SIG-M5 (cell line): ENCODE results near the gene RANBP2.
"Not testable (repeated sequence)": the region's sequence is repeated elsewhere in the genome, so short reads cannot be mapped to it uniquely, and the experiment has no call there.

Experiments used
- DNase-seq: peaks from one replicate; lab custom pipeline; 2025; lab: John Stamatoyannopoulos, UW

Gene RANBP2

DNA sequence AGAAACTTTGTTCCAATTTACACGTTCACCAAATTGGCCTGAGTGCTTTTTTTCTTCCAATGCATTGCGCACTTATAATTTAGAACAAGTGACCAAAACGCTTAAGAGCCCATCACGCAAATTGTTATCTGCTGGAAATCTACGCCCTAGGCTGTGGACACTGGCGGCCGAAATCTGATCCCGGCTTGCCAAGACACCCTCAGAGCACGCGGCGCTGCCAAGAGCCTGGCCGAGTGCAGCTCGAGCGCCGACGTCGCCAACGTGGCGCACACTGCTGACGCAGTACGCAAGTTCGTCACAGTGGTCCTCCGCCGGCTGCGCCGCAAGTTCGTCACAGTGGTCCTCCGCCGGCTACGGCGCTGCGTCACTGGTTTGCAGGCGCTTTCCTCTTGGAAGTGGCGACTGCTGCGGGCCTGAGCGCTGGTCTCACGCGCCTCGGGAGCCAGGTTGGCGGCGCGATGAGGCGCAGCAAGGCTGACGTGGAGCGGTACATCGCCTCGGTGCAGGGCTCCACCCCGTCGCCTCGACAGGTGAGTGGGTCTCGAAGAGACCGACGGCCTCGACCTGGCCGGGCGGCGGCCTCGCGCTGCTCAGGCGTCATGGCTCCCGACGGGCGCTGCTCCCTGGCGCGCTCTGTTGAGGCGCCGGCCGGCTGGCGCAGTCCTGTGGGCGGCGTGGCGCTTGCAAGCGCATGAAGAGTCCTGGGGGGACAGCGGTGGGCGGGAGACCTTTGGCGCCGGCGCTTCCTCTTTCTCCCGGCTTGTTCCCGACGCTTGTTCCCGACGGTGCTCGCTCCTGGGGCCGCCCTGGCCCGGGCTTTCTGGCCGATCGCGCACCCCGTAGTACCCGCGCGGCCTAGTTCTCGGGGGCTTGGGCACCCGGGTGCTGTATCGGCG, at the start of gene RANBP2:
Gene RANBP2 (plus strand): TSS at position 334 of the 896 bp plus-strand sequence. CDS start 125 bp downstream, at position 459.
- peak; percentile 65 for DNase-seq

DNA sequence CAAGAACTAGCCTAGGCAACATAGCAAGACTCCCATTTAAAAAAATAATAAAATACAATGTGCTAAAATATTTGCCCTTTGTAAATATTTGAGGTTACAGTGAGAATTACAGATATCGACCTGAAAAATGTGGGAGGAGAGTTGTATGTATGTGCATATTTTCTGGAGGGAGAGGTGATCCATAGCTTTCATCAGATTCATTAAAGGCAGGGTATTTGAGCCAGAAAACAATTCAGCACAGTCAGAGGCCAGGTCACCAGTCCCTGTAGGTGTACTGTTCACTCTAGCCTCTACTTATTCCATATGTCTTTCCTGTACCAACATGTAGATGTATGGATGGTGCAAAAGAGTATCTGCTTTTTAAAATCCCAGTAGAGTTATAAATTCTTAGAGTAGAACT, 49.0 kb upstream of the RANBP2 start:
- DNase-seq: not testable (repeated sequence)

DNA sequence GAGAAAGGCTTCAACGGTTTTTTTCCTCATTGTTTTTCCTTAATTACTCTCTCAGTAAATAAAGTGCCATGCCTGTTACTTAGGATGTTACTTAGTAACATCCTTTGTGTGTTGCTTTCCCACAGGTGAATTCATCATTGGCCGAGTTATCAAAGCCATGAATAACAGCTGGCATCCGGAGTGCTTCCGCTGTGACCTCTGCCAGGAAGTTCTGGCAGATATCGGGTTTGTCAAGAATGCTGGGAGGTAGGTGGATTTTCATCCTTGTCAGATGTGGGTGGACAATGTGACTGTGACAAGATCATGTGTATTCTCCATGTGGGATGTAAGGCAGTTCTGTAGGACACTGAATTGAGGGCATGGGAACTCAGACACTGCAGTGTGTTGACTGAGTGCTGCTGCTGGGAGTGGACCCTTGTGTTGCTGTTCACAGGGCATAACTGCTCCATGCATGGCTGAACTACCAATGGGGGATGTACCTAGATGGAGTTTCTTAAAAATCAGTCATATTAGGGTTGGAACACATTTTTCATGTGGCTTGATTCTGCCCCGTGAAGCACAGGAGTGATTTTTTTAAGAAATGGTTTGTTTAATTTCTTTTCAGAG, 47.0 kb upstream of the RANBP2 start:
- DNase-seq: not testable (repeated sequence)

DNA sequence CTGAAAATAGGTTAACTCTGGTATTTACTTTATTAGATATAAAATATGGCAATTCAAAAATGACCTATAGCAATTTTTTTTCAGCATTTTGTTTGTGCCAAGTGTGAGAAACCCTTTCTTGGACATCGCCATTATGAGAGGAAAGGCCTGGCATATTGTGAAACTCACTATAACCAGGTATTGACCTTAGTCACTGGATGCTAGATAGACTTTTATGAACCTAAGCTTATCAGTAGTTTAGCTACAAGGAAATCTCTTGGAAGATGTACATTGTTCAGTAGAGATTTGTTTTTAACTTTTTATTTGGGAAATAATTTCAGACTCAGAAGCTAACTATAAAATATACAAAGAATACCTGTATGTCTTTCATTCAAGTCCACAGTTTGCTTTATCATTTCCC, 42.8 kb upstream of the RANBP2 start:
- DNase-seq: not testable (repeated sequence)

DNA sequence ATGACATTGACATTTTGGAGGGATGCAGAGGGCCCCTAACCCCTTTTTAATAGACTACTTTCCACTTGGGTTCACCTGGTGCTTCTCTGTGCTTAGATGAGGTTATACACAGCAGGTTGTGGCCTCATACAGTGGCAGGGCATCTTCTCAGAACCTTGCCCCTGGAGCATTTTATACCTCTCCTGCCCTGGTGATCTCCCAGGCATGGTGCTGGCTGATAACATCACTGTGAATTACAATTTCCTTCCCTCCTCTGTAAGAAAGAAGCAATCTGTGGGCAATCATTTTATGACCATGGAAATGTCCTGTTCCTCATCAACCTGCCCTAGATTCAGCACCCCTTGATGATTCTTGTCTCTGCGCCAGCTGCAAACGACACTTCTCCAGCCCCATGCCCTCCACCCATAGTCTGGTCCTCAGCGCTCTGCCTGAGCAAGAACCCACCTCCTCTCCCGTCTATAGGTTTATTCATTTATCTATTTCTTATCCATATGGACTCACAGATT, 42.0 kb upstream of the RANBP2 start:
- not testable (repeated sequence) for DNase-seq

DNA sequence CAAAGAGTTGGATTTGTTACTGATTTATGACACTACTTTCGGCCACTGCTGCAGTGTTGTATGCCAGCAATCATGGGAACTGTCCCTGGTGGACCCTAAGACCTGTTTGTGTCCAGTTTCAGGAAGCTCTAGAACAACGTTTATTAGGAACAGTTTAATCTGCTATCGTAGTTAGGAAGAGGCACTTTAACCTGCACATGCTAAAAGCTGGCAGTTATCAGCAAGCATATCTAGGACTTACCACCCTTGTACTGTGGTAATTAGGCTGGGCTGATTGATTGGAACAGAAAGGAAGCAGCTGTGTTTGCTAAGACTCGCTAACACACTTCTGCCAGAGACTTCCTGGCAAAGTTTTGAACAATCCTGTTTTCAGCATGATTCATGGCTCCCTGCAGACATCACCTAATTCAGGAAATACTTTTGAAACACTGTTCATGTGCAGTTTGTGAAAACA, 41.1 kb upstream of the RANBP2 start:
- DNase-seq: not testable (repeated sequence)

DNA sequence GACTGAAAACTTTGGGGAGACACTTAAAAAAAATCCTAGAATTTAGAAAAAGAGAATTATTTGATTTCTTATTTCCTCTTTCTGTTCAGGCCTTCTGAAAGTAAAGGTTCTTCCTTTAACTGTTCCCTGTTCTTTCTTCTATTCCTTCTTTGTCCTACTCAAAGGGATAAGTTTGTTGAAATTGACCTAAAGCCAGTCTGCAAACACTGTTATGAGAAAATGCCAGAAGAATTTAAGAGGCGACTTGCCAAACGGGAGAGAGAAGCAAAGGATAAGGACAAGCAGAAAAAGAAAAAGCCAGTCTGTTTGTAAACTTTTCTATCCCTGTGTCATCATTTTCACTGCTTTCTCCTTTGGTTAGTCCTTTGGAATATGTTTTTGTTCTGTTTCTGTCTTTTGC, 38.5 kb upstream of the RANBP2 start:
- not testable (repeated sequence) for DNase-seq

DNA sequence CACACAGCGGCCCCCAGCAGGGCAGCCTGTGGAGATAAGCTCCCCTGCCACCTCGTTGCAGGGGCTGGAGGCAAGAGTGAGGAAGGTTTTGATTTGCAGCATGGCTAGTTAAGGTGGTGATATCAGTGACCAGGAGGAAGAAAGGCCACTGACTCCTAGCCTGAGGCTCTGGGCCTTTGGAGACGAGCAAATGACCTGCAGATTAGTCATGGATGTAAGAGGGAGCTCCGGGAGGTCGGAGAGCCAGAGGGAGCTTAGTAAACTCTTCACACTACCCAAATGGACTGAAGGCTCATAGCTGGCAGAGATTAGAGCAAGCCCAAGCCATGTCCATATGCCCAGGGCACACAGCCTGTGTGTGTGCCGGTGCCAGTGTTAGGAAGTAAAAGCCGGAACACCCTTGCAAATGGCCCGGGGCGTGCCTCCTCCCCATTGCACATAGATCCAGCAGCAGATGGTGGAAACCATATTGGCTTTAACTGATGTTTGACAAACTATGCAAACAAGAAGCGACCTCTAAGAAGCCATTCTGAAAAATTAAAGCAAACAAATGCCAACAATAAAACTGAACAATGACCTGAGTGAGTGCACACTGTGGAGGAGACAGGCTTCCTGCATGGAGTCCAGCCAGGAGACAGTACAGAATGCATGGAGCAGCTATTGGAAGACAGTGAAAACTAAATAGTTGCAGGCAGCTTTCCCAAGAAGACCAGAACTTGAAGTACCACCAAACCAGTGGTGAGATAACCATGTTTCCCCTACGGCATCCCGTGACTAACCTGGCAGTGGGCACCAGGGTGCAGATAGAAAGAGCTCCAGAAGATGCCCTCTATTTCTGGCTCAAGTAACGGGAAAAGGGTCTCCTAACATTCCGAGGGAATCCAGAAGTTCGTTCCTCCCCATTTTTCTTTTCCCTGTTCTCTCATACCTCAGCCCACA, 30.2 kb upstream of the RANBP2 start:
- DNase-seq: not testable (repeated sequence)

DNA sequence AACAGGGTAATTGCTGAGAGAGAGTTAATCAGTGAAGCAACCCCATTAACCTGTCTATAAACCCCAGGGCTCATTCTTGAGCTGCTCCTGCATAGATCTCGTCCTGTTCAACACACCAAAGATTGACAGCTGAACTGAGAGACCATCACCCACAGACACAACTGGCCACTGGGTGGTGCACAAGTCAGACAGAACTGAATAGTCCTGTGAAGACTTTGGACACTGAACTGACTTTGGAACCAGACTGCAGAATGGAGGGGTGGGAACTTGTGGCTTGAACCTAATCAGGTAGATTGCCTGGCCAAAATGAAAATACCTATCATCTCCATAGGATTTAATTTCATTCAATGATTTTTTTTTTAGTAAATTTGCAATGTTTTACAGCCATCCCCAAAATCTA, 29.3 kb upstream of the RANBP2 start:
- not testable (repeated sequence) for DNase-seq

DNA sequence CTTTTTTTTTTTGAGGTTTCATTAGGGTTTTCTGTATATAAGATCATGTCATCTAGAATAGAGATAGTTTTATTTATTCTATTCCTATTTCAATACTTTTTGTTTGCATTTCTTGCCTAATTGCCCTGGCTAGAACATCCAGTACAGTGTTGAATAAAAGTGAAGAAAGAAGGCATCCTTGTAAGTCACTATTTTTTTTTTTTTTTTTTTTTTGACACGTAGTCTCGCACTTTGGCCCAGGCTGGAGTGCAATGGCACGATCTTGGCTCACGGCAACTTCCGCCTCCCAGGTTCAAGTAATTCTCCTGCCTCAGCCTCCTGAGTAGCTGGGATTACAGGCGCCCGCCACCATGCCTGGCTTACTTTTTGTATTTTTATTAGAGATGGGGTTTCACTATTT, 27.8 kb upstream of the RANBP2 start:
- no peak for DNase-seq

DNA sequence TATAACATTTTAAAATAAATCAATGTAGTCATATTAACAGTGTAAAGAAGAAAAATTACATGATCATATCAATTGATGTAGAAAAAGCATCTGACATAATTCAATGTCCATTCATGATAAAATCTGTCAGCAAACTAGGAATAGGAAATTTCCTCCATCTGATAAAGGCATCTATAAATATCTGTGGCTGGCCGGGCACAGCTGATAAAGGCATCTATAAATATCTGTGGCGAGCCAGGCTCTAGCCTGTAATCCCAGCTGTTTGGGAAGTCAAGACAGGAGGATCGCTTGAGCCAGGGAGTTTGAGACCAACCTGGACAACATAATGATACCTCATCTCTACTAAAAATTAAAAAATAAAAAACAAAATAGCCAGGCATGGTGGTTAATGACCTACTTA, 18.1 kb upstream of the RANBP2 start:
- DNase-seq: no peak

DNA sequence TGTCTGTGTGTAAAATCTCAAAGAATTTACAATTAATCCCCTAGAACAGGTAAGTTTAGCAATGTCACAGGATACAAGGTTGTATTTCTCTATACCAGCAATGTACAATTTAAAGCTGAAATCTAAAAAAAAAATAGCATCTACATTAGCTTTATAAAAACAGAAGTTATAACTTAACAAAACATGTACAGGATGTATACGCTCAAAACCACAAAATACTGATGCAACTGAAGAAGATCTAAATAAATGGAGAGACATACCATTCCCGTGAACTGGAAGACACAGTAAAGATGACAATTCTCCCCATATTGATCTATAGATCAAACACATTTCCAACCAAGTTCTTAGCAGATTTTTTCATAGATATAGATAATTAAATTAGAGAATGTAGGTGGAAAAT, 17.5 kb upstream of the RANBP2 start:
- DNase-seq: no peak

DNA sequence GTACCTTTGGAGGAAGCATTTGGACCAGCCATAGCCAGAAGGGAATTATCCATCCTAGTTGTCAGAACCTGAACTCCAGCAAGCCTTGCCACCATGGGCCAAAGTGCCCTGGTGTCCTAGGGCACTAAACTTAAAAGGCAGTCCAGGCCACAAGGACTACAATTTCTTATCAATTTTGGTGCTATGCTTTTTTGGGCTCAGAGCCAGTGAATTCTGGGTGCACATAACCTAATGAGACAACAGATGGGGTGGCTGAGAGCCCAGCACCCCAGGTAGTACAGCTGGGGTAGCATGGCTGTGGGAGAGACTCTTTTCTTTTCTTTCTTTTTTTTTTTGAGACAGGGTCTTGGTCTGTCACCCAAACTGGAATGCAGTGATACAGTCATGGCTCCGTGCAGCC, 14.4 kb upstream of the RANBP2 start:
- DNase-seq: no peak

DNA sequence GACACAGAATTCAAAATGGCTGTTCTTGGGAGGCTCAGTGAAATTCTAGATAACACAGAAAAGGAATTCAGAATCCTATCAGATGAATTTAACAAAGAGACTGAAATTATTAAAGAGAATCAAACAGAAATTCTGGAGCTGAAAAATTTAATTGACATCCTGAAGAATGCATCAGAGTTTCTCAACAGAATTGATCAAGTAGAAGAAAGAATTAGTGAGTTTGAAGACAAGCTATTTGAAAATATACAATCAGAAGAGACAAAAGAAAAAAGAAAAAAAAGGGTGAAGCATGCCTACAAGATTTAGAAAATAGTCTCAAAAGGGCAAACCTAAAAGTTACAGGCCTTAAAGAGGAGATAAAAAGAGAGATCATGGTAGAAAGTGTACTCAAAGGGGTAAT, 12.0 kb upstream of the RANBP2 start:
- DNase-seq: no peak

DNA sequence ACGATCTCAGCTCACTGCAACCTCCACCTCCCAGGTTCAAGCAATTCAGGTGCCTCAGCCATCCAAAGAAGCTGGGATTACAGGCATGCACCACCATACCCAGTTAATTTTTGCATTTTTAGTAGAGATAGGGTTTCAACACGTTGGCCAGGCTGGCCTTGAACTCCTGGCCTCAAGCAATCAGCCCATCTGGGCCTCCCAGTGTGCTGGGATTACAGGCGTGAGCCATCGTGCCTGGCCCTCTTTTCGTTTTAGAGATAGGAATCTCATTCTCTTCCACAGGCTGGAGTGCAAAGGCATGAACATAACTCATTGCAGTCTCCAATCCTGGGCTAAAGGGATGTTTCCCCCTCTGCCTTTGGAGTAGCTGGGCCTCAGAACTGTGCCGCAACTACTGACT, 2.3 kb upstream of the RANBP2 start:
- DNase-seq: not testable (repeated sequence)

DNA sequence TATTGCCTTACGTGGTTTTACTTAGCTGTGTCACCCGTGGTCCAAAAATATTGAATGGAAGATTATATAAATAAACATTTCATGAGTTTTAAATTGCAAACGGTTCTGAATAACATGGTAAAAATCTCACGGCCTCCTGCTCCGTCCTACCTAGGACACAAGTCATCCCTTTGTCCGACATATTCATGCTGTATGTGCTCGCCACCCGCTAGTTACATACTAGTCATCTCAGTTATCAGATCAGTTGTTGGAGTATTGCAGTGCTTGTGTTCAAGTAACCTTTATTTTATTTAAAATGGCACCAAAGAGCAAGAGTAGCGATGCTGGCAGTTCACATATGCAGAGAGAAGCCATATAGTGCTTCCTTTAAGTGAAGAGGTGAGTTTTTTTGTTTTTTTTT, 6.8 kb downstream of the RANBP2 start:
- DNase-seq: not testable (repeated sequence)

DNA sequence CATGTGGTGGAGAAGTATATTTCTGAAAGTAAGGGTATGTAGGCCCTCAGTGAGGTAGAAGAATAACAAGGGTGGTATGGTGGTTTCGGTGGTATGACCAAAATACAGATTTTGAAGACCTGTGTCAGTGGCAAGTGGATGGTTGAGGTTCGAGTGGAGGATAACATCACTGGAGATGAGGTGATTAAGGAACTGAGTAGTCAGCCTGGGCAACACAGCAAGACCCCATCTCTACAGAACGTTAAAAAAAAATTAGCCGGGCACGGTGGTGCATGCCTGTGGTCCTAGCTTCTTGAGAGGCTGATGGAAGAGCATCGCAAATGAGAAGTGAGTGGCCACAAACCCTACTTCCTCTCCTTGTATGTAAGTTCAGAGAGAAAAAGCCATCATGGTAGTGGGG, 15.4 kb downstream of the RANBP2 start:
- DNase-seq: not testable (repeated sequence)

DNA sequence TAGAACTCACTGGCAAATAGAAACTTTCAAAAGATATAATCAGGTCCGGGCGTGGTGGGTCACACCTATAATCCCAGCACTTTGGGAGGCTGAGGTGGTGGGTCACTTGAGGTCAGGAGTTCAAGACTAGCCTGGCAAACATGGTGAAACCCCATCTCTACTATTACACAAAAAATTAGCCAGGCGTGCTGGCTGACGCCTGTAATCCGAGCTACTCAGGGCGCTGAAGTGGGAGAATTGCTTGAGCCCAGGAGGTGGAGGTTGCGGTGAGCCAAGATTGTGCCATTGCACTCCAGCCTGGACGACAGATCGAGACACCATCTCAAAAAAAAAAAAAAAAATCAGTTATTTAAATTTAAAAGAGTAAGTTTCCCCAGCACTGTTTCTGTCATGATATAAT, 38.7 kb downstream of the RANBP2 start:
- DNase-seq: not testable (repeated sequence)

DNA sequence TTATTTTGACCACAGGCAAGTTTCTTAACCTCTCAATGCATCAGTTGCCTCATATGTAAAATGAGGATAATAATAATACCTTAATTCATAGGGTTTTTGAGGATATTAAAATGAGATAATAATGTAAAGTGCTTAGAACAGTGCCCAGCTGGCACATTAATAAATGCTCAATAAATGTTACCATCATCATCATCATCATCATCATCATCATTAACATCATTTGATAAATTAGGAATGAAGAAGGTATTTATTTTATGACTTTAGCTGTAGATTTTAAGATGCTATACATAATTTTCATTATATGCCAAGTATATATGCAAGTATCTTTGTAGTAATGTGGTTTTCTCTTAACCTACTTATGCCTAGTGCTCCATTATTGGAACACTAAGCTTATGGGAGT, 43.3 kb downstream of the RANBP2 start:
- DNase-seq: not testable (repeated sequence)

DNA sequence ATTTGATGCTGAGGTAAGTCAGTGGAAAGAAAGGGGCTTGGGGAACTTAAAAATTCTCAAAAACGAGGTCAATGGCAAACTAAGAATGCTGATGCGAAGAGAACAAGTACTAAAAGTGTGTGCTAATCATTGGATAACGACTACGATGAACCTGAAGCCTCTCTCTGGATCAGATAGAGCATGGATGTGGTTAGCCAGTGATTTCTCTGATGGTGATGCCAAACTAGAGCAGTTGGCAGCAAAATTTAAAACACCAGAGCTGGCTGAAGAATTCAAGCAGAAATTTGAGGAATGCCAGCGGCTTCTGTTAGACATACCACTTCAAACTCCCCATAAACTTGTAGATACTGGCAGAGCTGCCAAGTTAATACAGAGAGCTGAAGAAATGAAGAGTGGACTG, 47.4 kb downstream of the RANBP2 start:
- not testable (repeated sequence) for DNase-seq

DNA sequence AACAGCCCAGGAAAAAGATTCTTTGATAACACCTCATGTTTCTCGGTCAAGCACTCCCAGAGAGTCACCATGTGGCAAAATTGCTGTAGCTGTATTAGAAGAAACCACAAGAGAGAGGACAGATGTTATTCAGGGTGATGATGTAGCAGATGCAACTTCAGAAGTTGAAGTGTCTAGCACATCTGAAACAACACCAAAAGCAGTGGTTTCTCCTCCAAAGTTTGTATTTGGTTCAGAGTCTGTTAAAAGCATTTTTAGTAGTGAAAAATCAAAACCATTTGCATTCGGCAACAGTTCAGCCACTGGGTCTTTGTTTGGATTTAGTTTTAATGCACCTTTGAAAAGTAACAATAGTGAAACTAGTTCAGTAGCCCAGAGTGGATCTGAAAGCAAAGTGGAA, 48.6 kb downstream of the RANBP2 start:
- not testable (repeated sequence) for DNase-seq

DNA sequence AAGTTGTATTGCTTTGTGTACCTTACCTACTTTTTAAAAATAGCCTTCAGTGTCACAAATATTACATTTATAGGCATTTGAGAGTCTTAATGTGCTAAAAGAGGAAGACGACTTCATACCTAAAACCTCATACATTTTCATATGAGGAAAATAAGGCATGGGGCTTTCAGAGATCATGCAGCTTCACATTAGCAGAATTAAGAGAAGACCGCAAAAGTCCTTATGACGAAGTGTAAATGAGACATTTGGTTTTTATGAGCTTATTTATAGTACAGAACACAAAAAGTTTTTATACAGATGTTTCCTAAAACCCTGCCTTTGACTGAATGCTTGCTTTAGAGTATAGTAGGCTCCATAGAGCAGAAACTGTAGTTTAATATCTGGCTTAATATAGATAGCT, 57.2 kb downstream of the RANBP2 start:
- DNase-seq: no peak
